GM12878 (cell line): ENCODE results near the gene ATP5F1A. TPM values are rescaled to one million over a fixed set of nuclear protein-coding genes. Genes with fewer than 3 reads are reported as not detected.
A peak's percentile ranks its signal among the peaks of the same experiment; 100 is the strongest.

Experiments
- ATAC-seq: fragments of 200-7000 bp; cut with Tn5 transposase; 3 replicates; pipeline ENCODE4 v1.9.1; 2020; ENCODE audit warnings: mild to moderate bottlenecking, moderate library complexity
- BruUV-seq: library from RNA; stranded (reverse); fragments of 400-500 nt; replicated peaks from 2 replicates; lab custom pipeline; 2021; lab: Mats Ljungman, UMichigan
- CTCF ChIA-PET: fragments of 300-600 bp; sonication (Branson Sonifier 250); formaldehyde crosslinking; extraction: SDS; loops from one replicate; lab custom pipeline; 2021; ENCODE audit warnings: inconsistent platforms; lab: Yijun Ruan, JAX
- POLR2A ChIA-PET: fragments of 350-600 bp; formaldehyde crosslinking; extraction: SDS; loops from one replicate; lab custom pipeline; 2021; ENCODE audit warnings: inconsistent platforms; lab: Charles Lee
- RAD21 ChIA-PET: fragments of 300-600 bp; sonication (Branson Sonifier 250); formaldehyde crosslinking; loops from one replicate; lab custom pipeline; 2023; ENCODE audit warnings: antibody characterized with exemption; ENCODE audit not compliant: unreplicated experiment; lab: Charles Lee
- SMC1A ChIA-PET: fragments of 300-600 bp; sonication (Branson Sonifier 250); formaldehyde crosslinking; loops from one replicate; lab custom pipeline; 2023; ENCODE audit not compliant: unreplicated experiment, uncharacterized antibody; lab: Charles Lee
- DNase-seq: peaks from one replicate; pipeline ENCODE4 v3.0.0-alpha.2; 2011; ENCODE audit warnings: low read depth, low spot score
- FAIRE-seq: peaks from 3 replicates; lab custom pipeline; 2011; peaks lifted over from hg19 to GRCh38; lab: Jason Lieb, UNC
- H2AFZ ChIP-seq: 2 replicates; pipeline ENCODE4 v1.6.0; 2011; ENCODE audit warnings: low read depth, low read length, control low read depth; ENCODE audit not compliant: control insufficient read depth
- H3K27ac ChIP-seq: 2 replicates; pipeline ENCODE4 v1.5.1; 2011; ENCODE audit warnings: control low read depth; ENCODE audit not compliant: control insufficient read depth, insufficient read depth
- H3K27me3 ChIP-seq, 2 experiments: replicated peaks in 1 of 2; 2 replicates each; pipeline versions ENCODE4 v1.6.0 to v1.6.1; 2011; ENCODE audit warnings: low read length in 1 of 2; ENCODE audit not compliant: control insufficient read depth in 2 of 2, insufficient read depth in 2 of 2
- H3K36me3 ChIP-seq, 2 experiments: 2 replicates each; pipeline ENCODE4 v1.5.1; 2011; ENCODE audit warnings: low read length in 1 of 2; ENCODE audit not compliant: control insufficient read depth in 2 of 2, insufficient read depth in 2 of 2
- H3K4me1 ChIP-seq: 2 replicates; pipeline ENCODE4 v1.6.1; 2011; ENCODE audit warnings: mild to moderate bottlenecking, low read length, moderate library complexity, mixed read lengths; ENCODE audit not compliant: control insufficient read depth, insufficient read depth
- H3K4me2 ChIP-seq: 2 replicates; pipeline ENCODE4 v1.6.0; 2011; ENCODE audit warnings: control low read depth; ENCODE audit not compliant: control insufficient read depth, insufficient read depth
- H3K4me3 ChIP-seq: fragments of 200-600 bp; sonication (generic); 2 replicates; pipeline ENCODE4 v1.5.1; 2016
- H3K79me2 ChIP-seq: 2 replicates; pipeline ENCODE4 v1.6.0; 2011; ENCODE audit warnings: low read length; ENCODE audit not compliant: control insufficient read depth, insufficient read depth
- H3K9ac ChIP-seq: 2 replicates; pipeline ENCODE4 v1.8.0; 2011; ENCODE audit warnings: low read length, control low read depth, mixed read lengths; ENCODE audit not compliant: control insufficient read depth, insufficient read depth
- H3K9me3 ChIP-seq: replicated peaks from 3 replicates; pipeline ENCODE4 v1.5.1; 2011; ENCODE audit warnings: mild to moderate bottlenecking, low read length; ENCODE audit not compliant: control insufficient read depth, insufficient read depth
- H4K20me1 ChIP-seq: 2 replicates; pipeline ENCODE4 v1.6.0; 2011; ENCODE audit not compliant: control insufficient read depth, insufficient read depth
- ATF3 ChIP-seq: IDR thresholded peaks from 2 replicates; pipeline ENCODE4 v1.6.1; 2011; ENCODE audit warnings: low read depth, mild to moderate bottlenecking, low read length, moderate library complexity, borderline replicate concordance; ENCODE audit errors: extremely low read depth
- RUNX3 ChIP-seq: IDR thresholded peaks from 2 replicates; pipeline ENCODE4 v1.6.1; 2012; ENCODE audit warnings: low read length, inconsistent platforms
- SPI1 ChIP-seq: IDR thresholded peaks from 2 replicates; pipeline ENCODE4 v1.6.1; 2011; ENCODE audit warnings: low read depth, mild to moderate bottlenecking, low read length, moderate library complexity, borderline replicate concordance; ENCODE audit not compliant: insufficient read depth
- SREBF2 ChIP-seq: IDR thresholded peaks from 2 replicates; pipeline ENCODE4 v1.6.1; 2012; ENCODE audit warnings: mild to moderate bottlenecking, low read length
- TARDBP ChIP-seq: IDR thresholded peaks from 2 replicates; pipeline ENCODE4 v1.6.1; 2016; ENCODE audit warnings: borderline replicate concordance
- WGBS: methylation state at CpG from one replicate; pipeline ENCODE4 v1.1.6; 2016; ENCODE audit warnings: low lambda C conversion rate; ENCODE audit not compliant: insufficient replicate concordance, insufficient coverage; ENCODE audit errors: missing lambda C conversion rate; 5-methylcytosine and 5-hydroxymethylcytosine counted together
- in situ Hi-C: fragments of 300-500 bp; cut with MboI; formaldehyde crosslinking; loops from 9 replicates; pipeline ENCODE4 v1.14.3; 2018; ENCODE audit warnings: mixed read lengths
- intact Hi-C: fragments of 100-400 bp; cut with micrococcal nuclease; formaldehyde crosslinking; loops from one replicate; pipeline ENCODE4 v1.14.2; 2022; ENCODE audit not compliant: unreplicated experiment
- polyA plus RNA-seq, 11 experiments: library from polyadenylated mRNA; depleted of rRNA in 4 of 11; unstranded in 6 of 11; stranded (reverse) in 5 of 11; fragments of >200 nt; fragmentation: Nextera tagmentation in 4 of 11; fragmentation: Illumina TruSeq in 1 of 11; extraction: Ambion mirVana in 4 of 11; extraction: Trizol in 1 of 11; gene quantifications; 1 replicate in 1 of 11; 2 replicates in 10 of 11; pipeline versions ENCODE4 v1.2.1 to v1.2.3, GENCODE V29; 2011 to 2016; ENCODE audit warnings: inconsistent platforms in 2 of 11, missing spikeins in 2 of 11, low read depth in 1 of 11
- total RNA-seq, 4 experiments: library from RNA; depleted of rRNA in 3 of 4; stranded (reverse); fragments of >200 nt in 3 of 4; fragmentation: Illumina TruSeq in 1 of 4; extraction: Trizol in 1 of 4; gene quantifications; 2 replicates each; pipeline versions ENCODE4 v1.2.1 to v1.2.3, GENCODE V29; 2013 to 2021

Gene ATP5F1A
- total and polyA plus RNA-seq, 10 of the 15 experiments (the other 5 are each of a cell fraction or from before 2014, with no cell fraction given) = 592 to 1,161 (median 723) TPM

GRCh38 chr18:46070815-46071652, 27.1 kb downstream of the ATP5F1A start:
- Histone ChIP-seq H3K79me2 (no peaks in the 10 kb centered on the region; the same call in none of the 2 replicates), H3K9me3 (no peaks in the 10 kb centered on the region; the same call in 2 of the 3 replicates), H3K36me3 (no peaks in the 10 kb centered on the region; a peak in 1 of 4 replicates), H3K27me3 (no peaks in the 10 kb centered on the region; a peak in 1 of 4 replicates), H3K4me2 (peak overlapping the region; percentile 49), H3K4me3 (peak overlapping the region; percentile 66), H3K27ac (peak overlapping the region; percentile 37), H3K4me1 (peaks cover 14% of the 10 kb centered on the region), H3K9ac (peak overlapping the region; percentile 66), H4K20me1 (no peaks in the 10 kb centered on the region), H2AFZ (peak overlapping the region; percentile 71)
- ChIA-PET POLR2A (interaction anchor here (0.5 to 1.0 kb wide), 2 partner anchors 73 to 135 kb away, joined by 4 to 6 read pairs; no protein-coding TSS in a partner anchor), SMC1A (interaction anchor here (0.7 to 1.2 kb wide), 4 partner anchors 97 to 405 kb away, joined by 3 to 5 read pairs (median 3); no protein-coding TSS in a partner anchor), RAD21 (interaction anchor here (0.8 to 1.0 kb wide), 2 partner anchors 13 to 350 kb away, joined by 3 read pairs; no protein-coding TSS in a partner anchor), CTCF (interaction anchor here (0.7 to 5.4 kb wide), 6 partner anchors 35 to 406 kb away, joined by 3 to 78 read pairs (median 3); no protein-coding TSS in a partner anchor)
- peak; percentile 49 for ATAC-seq
- in situ Hi-C loops = loop anchor here (5.0 to 10.0 kb wide), 2 partner anchors 149 to 376 kb away; no protein-coding TSS in a partner anchor
- 26% methylated on average over 13 of the region's 13 CpGs for WGBS
- no peak for TF ChIP-seq SREBF2
- TF ChIP-seq ATF3 = no peak
- TF ChIP-seq TARDBP = no peak
- peak; percentile 70 for TF ChIP-seq RUNX3
- peak; percentile 71; the same call in 1 of the 2 replicates for TF ChIP-seq SPI1
- DNase-seq = no peak
- intact Hi-C loops = loop anchor here (5.0 kb wide), 2 partner anchors 94 to 379 kb away; no protein-coding TSS in a partner anchor
- FAIRE-seq = no peak
- BruUV-seq = no TSS peak
